Left lung (tissue), 14 donors: Measurements from ENCODE around the gene B3GNT5. TPM values are rescaled to one million over a fixed set of nuclear protein-coding genes. Genes with fewer than 3 reads are reported as not detected.

ENCODE experiments used
- ATAC-seq: fragments of 200-7000 bp; cut with Tn5 transposase; one replicate; pipeline ENCODE4 v1.9.1; 2020; ENCODE audit warnings: moderate library complexity
- DNase-seq, 4 donors: peaks; one replicate each; pipeline ENCODE4 v3.0.0-alpha.2; 2013 to 2020
- H3K27ac ChIP-seq, 2 donors: fragments of 200-600 bp; sonication (generic) in 1 of 2; one replicate each; pipeline versions ENCODE4 v1.5.0 to v1.8.0; 2020 to 2021
- H3K27me3 ChIP-seq, 2 donors: fragments of 200-600 bp; sonication (generic) in 1 of 2; one replicate each; pipeline versions ENCODE4 v1.5.0 to v1.8.0; 2020 to 2021
- H3K36me3 ChIP-seq, 2 donors: fragments of 200-600 bp; sonication (generic) in 1 of 2; one replicate each; pipeline versions ENCODE4 v1.5.0 to v1.8.0; 2020 to 2021
- H3K4me1 ChIP-seq, 2 donors: fragments of 200-600 bp; one replicate each; pipeline ENCODE4 v1.8.0; 2021
- H3K4me3 ChIP-seq, 2 donors: fragments of 200-600 bp; sonication (generic) in 1 of 2; one replicate each; pipeline versions ENCODE4 v1.5.0 to v1.8.0; 2020 to 2021; ENCODE audit warnings: mild to moderate bottlenecking in 1 of 2
- H3K9me3 ChIP-seq, 2 donors: fragments of 200-600 bp; sonication (generic) in 1 of 2; one replicate each; pipeline versions ENCODE4 v1.5.0 to v1.8.0; 2020 to 2021
- CTCF ChIP-seq, 2 donors: fragments of 200-600 bp; sonication (generic) in 1 of 2; IDR thresholded peaks; one replicate each; pipeline versions ENCODE4 v1.5.0 to v1.8.0; 2021; ENCODE audit warnings: antibody characterized with exemption in 2 of 2
- intact Hi-C, 2 donors: fragments of 100-400 bp; cut with DNase I; formaldehyde crosslinking; loops; one replicate each; pipeline versions ENCODE4 v1.11.2 to v1.14.2; 2022
- long read RNA-seq, 12 donors: library from polyadenylated mRNA in 2 of 12; unstranded in 2 of 12; transcript quantifications; one replicate each; pipeline ENCODE4 v2.0.0 and lab custom pipeline, GENCODE V29; 2019 to 2026
- polyA plus RNA-seq, 6 donors: library from polyadenylated mRNA; unstranded; fragments of 120-200 nt; gene quantifications; one replicate each; pipeline ENCODE4 v1.2.1, GENCODE V29; 2013; ENCODE audit not compliant: insufficient read length in 6 of 6
- total RNA-seq, 2 donors: library from RNA; stranded (reverse); fragmentation: NEBNext Ultra II Directional; extraction: Animal tissue kit (Norgen Biotek cat#: 25700); gene quantifications; one replicate each; pipeline ENCODE4 v1.2.1, GENCODE V29; 2021
- donor health status: DM: no; HTN: yes; CAD: no.
- donor health status: DM: no; HTN: no; CAD: no.

B3GNT5 gene, protein sequence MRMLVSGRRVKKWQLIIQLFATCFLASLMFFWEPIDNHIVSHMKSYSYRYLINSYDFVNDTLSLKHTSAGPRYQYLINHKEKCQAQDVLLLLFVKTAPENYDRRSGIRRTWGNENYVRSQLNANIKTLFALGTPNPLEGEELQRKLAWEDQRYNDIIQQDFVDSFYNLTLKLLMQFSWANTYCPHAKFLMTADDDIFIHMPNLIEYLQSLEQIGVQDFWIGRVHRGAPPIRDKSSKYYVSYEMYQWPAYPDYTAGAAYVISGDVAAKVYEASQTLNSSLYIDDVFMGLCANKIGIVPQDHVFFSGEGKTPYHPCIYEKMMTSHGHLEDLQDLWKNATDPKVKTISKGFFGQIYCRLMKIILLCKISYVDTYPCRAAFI
- total RNA-seq (10 to 100 TPM; 21.7 to 45.2 TPM), polyA plus RNA-seq (10 to 100 TPM; 22.0 to 28.4 (median 26.9) TPM)
- long read RNA-seq, donor 1, full-length matches to known transcripts, result 17 of 17 reads
- long read RNA-seq, donor 1, partial matches to known transcripts, result 0 of 17 reads
- long read RNA-seq, donor 1, other reads (novel, unspliced or antisense), result 0 of 17 reads
- long read RNA-seq, donor 2, full-length matches to known transcripts, result 12 of 22 reads
- long read RNA-seq, donor 2, partial matches to known transcripts, result 10 of 22 reads
- long read RNA-seq, donor 2, other reads (novel, unspliced or antisense), result 0 of 22 reads
- long read RNA-seq, donor 3, full-length matches to known transcripts, result 5 of 5 reads
- long read RNA-seq, donor 3, partial matches to known transcripts, result 0 of 5 reads
- long read RNA-seq, donor 3, other reads (novel, unspliced or antisense), result 0 of 5 reads
- long read RNA-seq, donor 4, result 0 reads
- long read RNA-seq, donor 5, full-length matches to known transcripts, result 8 of 8 reads
- long read RNA-seq, donor 5, partial matches to known transcripts, result 0 of 8 reads
- long read RNA-seq, donor 5, other reads (novel, unspliced or antisense), result 0 of 8 reads
- long read RNA-seq, donor 6, full-length matches to known transcripts, result 6 of 6 reads
- long read RNA-seq, donor 6, partial matches to known transcripts, result 0 of 6 reads
- long read RNA-seq, donor 6, other reads (novel, unspliced or antisense), result 0 of 6 reads
- long read RNA-seq, donor 7, partial matches to known transcripts, result 0 of 2 reads
- long read RNA-seq, donor 7, other reads (novel, unspliced or antisense), result 0 of 2 reads
- long read RNA-seq, donor 8, full-length matches to known transcripts, result 14 of 14 reads
- long read RNA-seq, donor 8, partial matches to known transcripts, result 0 of 14 reads
- long read RNA-seq, donor 8, other reads (novel, unspliced or antisense), result 0 of 14 reads
- long read RNA-seq, donor 9, result 0 reads
- long read RNA-seq, donor 10, full-length matches to known transcripts, result 1 of 1 reads
- long read RNA-seq, donor 10, partial matches to known transcripts, result 0 of 1 reads
- long read RNA-seq, donor 10, other reads (novel, unspliced or antisense), result 0 of 1 reads
- long read RNA-seq, donor 11, full-length matches to known transcripts, result 6 of 6 reads
- long read RNA-seq, donor 11, partial matches to known transcripts, result 0 of 6 reads
- long read RNA-seq, donor 11, other reads (novel, unspliced or antisense), result 0 of 6 reads
- long read RNA-seq, donor 12, full-length matches to known transcripts, result 5 of 5 reads
- long read RNA-seq, donor 12, partial matches to known transcripts, result 0 of 5 reads
- long read RNA-seq, donor 12, other reads (novel, unspliced or antisense), result 0 of 5 reads

DNA sequence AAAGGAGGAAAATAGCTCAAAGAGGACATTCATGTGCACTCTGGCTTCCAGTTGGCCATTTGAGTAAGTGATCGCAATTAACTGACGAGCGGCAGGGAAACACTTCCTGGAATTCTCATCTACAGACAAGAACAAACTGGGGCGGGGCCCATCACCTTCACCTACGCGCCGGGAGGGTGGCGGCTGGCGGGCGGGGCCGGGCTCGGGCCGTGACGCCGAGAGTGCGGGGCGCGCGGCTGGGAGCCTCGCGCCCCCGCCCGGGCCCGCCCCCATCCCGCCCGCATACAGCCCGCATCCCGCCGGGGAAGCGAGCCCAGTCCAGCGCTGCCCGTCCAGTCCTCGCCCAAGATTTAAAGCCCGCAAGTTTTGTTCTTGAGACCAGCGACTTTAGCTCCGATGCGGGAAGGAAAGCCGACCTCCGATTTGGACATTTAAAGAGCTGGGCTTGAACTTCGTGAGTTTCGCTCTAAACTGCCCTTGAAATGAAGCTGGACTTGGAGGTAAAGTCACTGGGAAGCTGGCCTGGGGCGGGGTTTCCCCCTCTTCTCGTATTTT, at the start of gene B3GNT5:
Gene B3GNT5, plus strand, starts transcription at position 281 of the 555 bp plus-strand sequence. CDS start 16,546 bp downstream, outside the sequence.
- DNase-seq, result peak in 3 of 4 donors; percentile 60 to 91 (median 84)
- TF ChIP-seq CTCF (IDR thresholded peaks at IDR 0.05), result no peak
- intact Hi-C loops, result no loop called here
- Histone ChIP-seq H3K27ac (peak within 1 kb of the TSS; percentile 94 to 96), H3K4me3 (peak within 1 kb of the TSS; percentile 80 to 90), H3K27me3 (no peaks in the 10 kb centered on the region), H3K9me3 (no peaks in the 10 kb centered on the region), H3K36me3 (no peaks in the 10 kb centered on the region), H3K4me1 (peaks cover 4 to 38% of the 10 kb centered on the region in 2 donors)
- ATAC-seq, result peak; percentile 80

GRCh38 chr3:183203670-183204069, 49.4 kb upstream of the B3GNT5 start:
- H3K9me3 ChIP-seq, result peaks cover 0 to 4% of the 10 kb centered on the region in 2 donors
- no peak overlapping the region for H3K4me3 ChIP-seq
- H3K4me1 ChIP-seq, result no peaks in the 10 kb centered on the region
- no peaks in the 10 kb centered on the region for H3K36me3 ChIP-seq
- no peak for ATAC-seq
- intact Hi-C loops, result no loop called here
- H3K27ac ChIP-seq, result no peak overlapping the region
- no peak for DNase-seq
- TF ChIP-seq CTCF (IDR thresholded peaks at IDR 0.05), result no peak
- H3K27me3 ChIP-seq, result no peaks in the 10 kb centered on the region

GRCh38 chr3:183208260-183208659, 44.8 kb upstream of the B3GNT5 start:
- H3K4me3 ChIP-seq, result no peak overlapping the region
- no peaks in the 10 kb centered on the region for H3K27me3 ChIP-seq
- DNase-seq, result no peak
- no peaks in the 10 kb centered on the region for H3K36me3 ChIP-seq
- H3K4me1 ChIP-seq, result peaks cover 0 to 28% of the 10 kb centered on the region in 2 donors
- intact Hi-C loops, result no loop called here
- H3K9me3 ChIP-seq, result peaks cover 0 to 3% of the 10 kb centered on the region in 2 donors
- ATAC-seq, result no peak
- TF ChIP-seq CTCF (IDR thresholded peaks at IDR 0.05), result no peak
- no peak overlapping the region for H3K27ac ChIP-seq

GRCh38 chr3:183208800-183209199, 44.3 kb upstream of the B3GNT5 start:
- no peak for TF ChIP-seq CTCF (IDR thresholded peaks at IDR 0.05)
- Histone ChIP-seq H3K4me1 (peaks cover 0 to 31% of the 10 kb centered on the region in 2 donors), H3K4me3 (no peak overlapping the region), H3K27me3 (no peaks in the 10 kb centered on the region), H3K27ac (no peak overlapping the region), H3K36me3 (no peaks in the 10 kb centered on the region), H3K9me3 (no peaks in the 10 kb centered on the region)
- DNase-seq (no peak), ATAC-seq (no peak)
- intact Hi-C loops, result no loop called here
